ENCODE results near the gene OR10AG1. TPM values are rescaled to one million over a fixed set of nuclear protein-coding genes. Genes with fewer than 3 reads are reported as not detected.

Gene OR10AG1
- total and polyA plus RNA-seq, 2 experiments from 2014 or later = not detected

DNA sequence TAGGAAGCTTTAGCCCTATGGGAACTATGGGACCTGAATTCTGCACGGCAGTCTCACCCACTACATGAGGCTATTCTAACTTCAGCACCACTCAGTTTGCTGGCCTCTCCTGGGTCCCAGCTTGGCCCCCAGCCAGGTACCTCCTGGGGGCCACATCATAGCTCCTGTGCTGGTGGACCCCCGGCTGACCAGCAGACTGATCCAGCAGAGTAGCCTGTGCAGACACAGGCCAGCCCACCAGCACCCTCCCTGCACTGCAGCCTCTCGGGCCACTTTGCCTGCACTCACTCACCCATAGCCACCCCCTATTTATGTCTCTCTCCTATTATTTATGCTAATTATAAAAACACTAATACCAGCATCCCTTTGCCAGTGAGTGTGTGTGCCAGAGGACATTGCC is 1.2 kb upstream of the OR10AG1 start:
- no peak overlapping the region for H3K4me2 ChIP-seq

DNA sequence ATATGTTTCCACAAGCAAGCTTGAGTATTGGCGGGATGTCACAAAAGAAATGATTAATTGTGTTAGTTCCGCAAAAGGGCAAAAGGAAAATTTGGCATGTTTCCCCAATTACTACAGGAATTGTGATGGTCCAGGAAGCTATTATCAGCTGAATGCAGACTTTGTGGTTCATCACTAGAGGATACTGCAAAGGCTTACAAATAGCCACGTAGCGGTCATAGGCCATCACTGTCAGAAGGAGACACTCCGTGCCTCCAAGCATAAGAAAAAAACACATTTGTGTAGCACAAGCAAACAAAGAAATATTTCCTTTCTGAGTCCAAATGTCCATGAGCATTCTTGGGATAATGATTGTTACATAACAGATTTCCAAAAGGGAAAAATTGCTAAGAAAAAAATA is 1.8 kb downstream of the OR10AG1 start:
- WGBS (ENCODE audit: low lambda C conversion rate, missing lambda C conversion rate) = 84% methylated on average over 5 of the region's 5 CpGs
- no peak overlapping the region for H2AFZ ChIP-seq
- no peaks in the 10 kb centered on the region for H3K79me2 ChIP-seq
- H4K20me1 ChIP-seq (ENCODE audit: insufficient read depth, poor library complexity, severe bottlenecking) = no peaks in the 10 kb centered on the region
- no peaks in the 10 kb centered on the region for H3K4me1 ChIP-seq (ENCODE audit: insufficient read depth)
- H3K27me3 ChIP-seq = no peaks in the 10 kb centered on the region
- DNase-seq (ENCODE audit: low spot score) = no peak
- H3K36me3 ChIP-seq (replicated peaks; ENCODE audit: insufficient read depth, low read depth) = no peaks in the 10 kb centered on the region
- no peak overlapping the region for H3K4me2 ChIP-seq
- H3K9me3 ChIP-seq (ENCODE audit: low read depth) = no peaks in the 10 kb centered on the region
- H3K27ac ChIP-seq = no peak overlapping the region
- TF ChIP-seq EZH2phosphoT487 (IDR thresholded peaks at IDR 0.05; ENCODE audit: low read depth, severe bottlenecking, unreplicated experiment) (no peak), EZH2 (IDR thresholded peaks at IDR 0.05; ENCODE audit: borderline replicate concordance) (no peak)
- TF ChIP-seq, protein P1, sequence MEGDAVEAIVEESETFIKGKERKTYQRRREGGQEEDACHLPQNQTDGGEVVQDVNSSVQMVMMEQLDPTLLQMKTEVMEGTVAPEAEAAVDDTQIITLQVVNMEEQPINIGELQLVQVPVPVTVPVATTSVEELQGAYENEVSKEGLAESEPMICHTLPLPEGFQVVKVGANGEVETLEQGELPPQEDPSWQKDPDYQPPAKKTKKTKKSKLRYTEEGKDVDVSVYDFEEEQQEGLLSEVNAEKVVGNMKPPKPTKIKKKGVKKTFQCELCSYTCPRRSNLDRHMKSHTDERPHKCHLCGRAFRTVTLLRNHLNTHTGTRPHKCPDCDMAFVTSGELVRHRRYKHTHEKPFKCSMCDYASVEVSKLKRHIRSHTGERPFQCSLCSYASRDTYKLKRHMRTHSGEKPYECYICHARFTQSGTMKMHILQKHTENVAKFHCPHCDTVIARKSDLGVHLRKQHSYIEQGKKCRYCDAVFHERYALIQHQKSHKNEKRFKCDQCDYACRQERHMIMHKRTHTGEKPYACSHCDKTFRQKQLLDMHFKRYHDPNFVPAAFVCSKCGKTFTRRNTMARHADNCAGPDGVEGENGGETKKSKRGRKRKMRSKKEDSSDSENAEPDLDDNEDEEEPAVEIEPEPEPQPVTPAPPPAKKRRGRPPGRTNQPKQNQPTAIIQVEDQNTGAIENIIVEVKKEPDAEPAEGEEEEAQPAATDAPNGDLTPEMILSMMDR (IDR thresholded peaks at IDR 0.05; ENCODE audit: poor library complexity) = no peak
- no peaks in the 10 kb centered on the region for H3K9me2 ChIP-seq (replicated peaks; ENCODE audit: insufficient read depth)
- no peak overlapping the region for H3K4me3 ChIP-seq

More for the DNA sequence above, 1.2 kb upstream of the OR10AG1 start:
- TF ChIP-seq, protein P1 (IDR thresholded peaks at IDR 0.05; ENCODE audit: poor library complexity) = no peak
- TF ChIP-seq EZH2phosphoT487 (IDR thresholded peaks at IDR 0.05; ENCODE audit: low read depth, severe bottlenecking, unreplicated experiment) = no peak
- Histone ChIP-seq H3K27me3 (no peaks in the 10 kb centered on the region), H3K36me3 (replicated peaks; ENCODE audit: insufficient read depth, low read depth) (no peaks in the 10 kb centered on the region), H2AFZ (no peak overlapping the region), H3K27ac (no peak overlapping the region), H3K4me3 (no peak overlapping the region), H4K20me1 (ENCODE audit: insufficient read depth, poor library complexity, severe bottlenecking) (no peaks in the 10 kb centered on the region), H3K9me2 (replicated peaks; ENCODE audit: insufficient read depth) (no peaks in the 10 kb centered on the region), H3K9me3 (ENCODE audit: low read depth) (no peaks in the 10 kb centered on the region), H3K4me1 (ENCODE audit: insufficient read depth) (no peaks in the 10 kb centered on the region), H3K79me2 (no peaks in the 10 kb centered on the region)
- WGBS (ENCODE audit: low lambda C conversion rate, missing lambda C conversion rate) = 76% methylated on average over 3 of the region's 3 CpGs
- no peak for DNase-seq (ENCODE audit: low spot score)

DNA sequence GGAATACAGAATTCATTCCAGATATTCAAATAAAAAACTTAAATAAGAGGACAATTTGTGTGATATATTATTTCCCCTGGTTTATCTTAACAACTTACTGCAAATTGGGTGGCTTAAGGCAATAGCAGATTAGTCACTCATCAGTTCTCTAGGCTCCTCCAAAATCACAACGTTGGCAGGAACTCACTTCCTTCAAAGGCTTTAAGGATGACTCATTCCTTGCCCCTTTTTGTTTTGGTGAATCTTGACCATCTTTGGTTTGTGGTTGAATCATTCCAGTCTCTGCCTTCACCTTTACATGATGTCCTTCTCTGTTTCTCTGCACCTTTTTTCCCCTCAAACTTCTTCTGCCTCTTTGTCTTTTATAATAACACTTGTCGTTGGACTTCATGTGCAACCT is 3.4 kb downstream of the OR10AG1 start:
- Histone ChIP-seq H3K9me2 (replicated peaks; ENCODE audit: insufficient read depth) (no peaks in the 10 kb centered on the region), H2AFZ (no peak overlapping the region), H3K27me3 (no peaks in the 10 kb centered on the region), H3K79me2 (no peaks in the 10 kb centered on the region), H3K4me2 (no peak overlapping the region), H4K20me1 (ENCODE audit: insufficient read depth, poor library complexity, severe bottlenecking) (no peaks in the 10 kb centered on the region), H3K27ac (no peak overlapping the region), H3K4me1 (ENCODE audit: insufficient read depth) (no peaks in the 10 kb centered on the region), H3K36me3 (replicated peaks; ENCODE audit: insufficient read depth, low read depth) (no peaks in the 10 kb centered on the region), H3K4me3 (no peak overlapping the region), H3K9me3 (ENCODE audit: low read depth) (no peaks in the 10 kb centered on the region)
- TF ChIP-seq, protein P1 (IDR thresholded peaks at IDR 0.05; ENCODE audit: poor library complexity) = no peak
- no peak for TF ChIP-seq EZH2phosphoT487 (IDR thresholded peaks at IDR 0.05; ENCODE audit: low read depth, severe bottlenecking, unreplicated experiment)
- no peak for TF ChIP-seq EZH2 (IDR thresholded peaks at IDR 0.05; ENCODE audit: borderline replicate concordance)
- WGBS (ENCODE audit: low lambda C conversion rate, missing lambda C conversion rate) = 48% methylated on average over 2 of the region's 2 CpGs
- DNase-seq (ENCODE audit: low spot score) = no peak

DNA sequence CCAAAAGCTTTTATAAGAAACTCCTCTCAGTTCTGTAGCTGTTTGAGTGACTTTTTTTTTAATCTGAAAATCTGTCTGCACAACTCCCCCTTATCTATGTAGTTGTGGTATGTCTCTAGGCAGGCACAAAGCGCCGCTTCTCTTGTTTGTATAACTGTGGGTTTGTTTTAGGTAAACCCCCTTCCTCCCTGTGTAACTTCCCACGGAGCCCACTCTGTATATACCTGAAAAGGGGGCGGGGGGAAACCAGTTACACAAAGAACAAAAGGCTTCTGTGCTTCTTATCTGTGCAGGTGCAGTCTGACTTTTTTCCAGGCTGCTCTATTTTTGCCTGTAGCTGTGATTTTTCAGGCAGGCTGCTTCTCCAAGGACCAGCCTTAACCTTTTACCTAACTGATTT is 13.2 kb downstream of the OR10AG1 start:
- WGBS (ENCODE audit: low lambda C conversion rate, missing lambda C conversion rate) = 54% methylated on average over 4 of the region's 4 CpGs
- peak; percentile 29 for DNase-seq (ENCODE audit: low spot score)

More for the DNA sequence above, 13.2 kb downstream of the OR10AG1 start:
- no peaks in the 10 kb centered on the region for H3K9me3 ChIP-seq (ENCODE audit: low read depth)
- no peak for TF ChIP-seq EZH2 (IDR thresholded peaks at IDR 0.05; ENCODE audit: borderline replicate concordance)
- TF ChIP-seq EZH2phosphoT487 (IDR thresholded peaks at IDR 0.05; ENCODE audit: low read depth, severe bottlenecking, unreplicated experiment) = no peak
- TF ChIP-seq, protein P1 (IDR thresholded peaks at IDR 0.05; ENCODE audit: poor library complexity) = no peak
- H3K79me2 ChIP-seq = no peaks in the 10 kb centered on the region
- H4K20me1 ChIP-seq (ENCODE audit: insufficient read depth, poor library complexity, severe bottlenecking) = no peaks in the 10 kb centered on the region
- H3K36me3 ChIP-seq (replicated peaks; ENCODE audit: insufficient read depth, low read depth) = no peaks in the 10 kb centered on the region
- no peaks in the 10 kb centered on the region for H3K9me2 ChIP-seq (replicated peaks; ENCODE audit: insufficient read depth)
- no peaks in the 10 kb centered on the region for H3K27me3 ChIP-seq
- no peaks in the 10 kb centered on the region for H3K4me1 ChIP-seq (ENCODE audit: insufficient read depth)
- peak overlapping the region; percentile 37 for H3K27ac ChIP-seq
- no peak overlapping the region for H3K4me3 ChIP-seq
- peak overlapping the region; percentile 65 for H3K4me2 ChIP-seq
- peak overlapping the region; percentile 19 for H2AFZ ChIP-seq
